H1 (cell line): ENCODE results near the gene MEFV. TPM values are rescaled to one million over a fixed set of nuclear protein-coding genes. Genes with fewer than 3 reads are reported as not detected.

Experiments
- CTCF ChIA-PET: fragments of 300-600 bp; sonication (Branson Sonifier 250); formaldehyde crosslinking; loops from one replicate; lab custom pipeline; 2021; ENCODE audit not compliant: partially characterized antibody; lab: Charles Lee
- POLR2A ChIA-PET: fragments of 300-600 bp; sonication (Branson Sonifier 250); formaldehyde crosslinking; loops from one replicate; lab custom pipeline; 2021; ENCODE audit warnings: inconsistent platforms; ENCODE audit not compliant: partially characterized antibody; lab: Charles Lee
- DNase-seq, 2 experiments: peaks; one replicate each; pipeline versions ENCODE4 v3.0.0 to v3.0.0-alpha.2; 2010 to 2022; ENCODE audit warnings: low spot score in 2 of 2, low read depth in 1 of 2, mixed read lengths in 1 of 2
- FAIRE-seq: peaks from 2 replicates; lab custom pipeline; 2011; peaks lifted over from hg19 to GRCh38; lab: Jason Lieb, UNC
- H2AFZ ChIP-seq: 2 replicates; pipeline ENCODE4 v1.8.1; 2012; ENCODE audit warnings: low read length, inconsistent platforms
- H2AK5ac ChIP-seq: 2 replicates; pipeline ENCODE4 v1.6.1; 2013; ENCODE audit warnings: low read depth, low read length
- H2BK120ac ChIP-seq: replicated peaks from 2 replicates; pipeline ENCODE3; 2013; ENCODE audit warnings: low read depth, low read length, inconsistent platforms
- H2BK12ac ChIP-seq: 2 replicates; pipeline ENCODE4 v1.6.1; 2013; ENCODE audit warnings: low read depth, low read length
- H2BK15ac ChIP-seq: 2 replicates; pipeline ENCODE4 v1.6.1; 2013; ENCODE audit warnings: low read length
- H2BK20ac ChIP-seq: 2 replicates; pipeline ENCODE4 v1.6.1; 2013; ENCODE audit warnings: low read length
- H2BK5ac ChIP-seq: 2 replicates; pipeline ENCODE4 v1.6.1; 2013; ENCODE audit warnings: low read depth, low read length
- H3K14ac ChIP-seq: 2 replicates; pipeline ENCODE4 v1.6.1; 2013; ENCODE audit warnings: inconsistent platforms; ENCODE audit not compliant: insufficient read length
- H3K18ac ChIP-seq: 2 replicates; pipeline ENCODE4 v1.6.1; 2013; ENCODE audit warnings: low read length; ENCODE audit errors: extremely low read depth
- H3K23ac ChIP-seq: 2 replicates; pipeline ENCODE4 v1.6.1; 2013; ENCODE audit warnings: inconsistent platforms; ENCODE audit not compliant: insufficient read length
- H3K23me2 ChIP-seq: 2 replicates; pipeline ENCODE4 v1.6.1; 2013; ENCODE audit warnings: low read depth, low read length
- H3K27ac ChIP-seq: 2 replicates; pipeline ENCODE4 v1.6.1; 2011; ENCODE audit warnings: low read depth, low read length, inconsistent platforms
- H3K27me3 ChIP-seq, 4 experiments: replicated peaks in 1 of 4; 1 replicate in 1 of 4; 2 replicates in 3 of 4; pipeline versions ENCODE4 v1.6.1 to v1.8.1; 2011 to 2013; ENCODE audit warnings: low read length in 3 of 4, mild to moderate bottlenecking in 3 of 4, inconsistent platforms in 2 of 4, mixed read lengths in 2 of 4, moderate library complexity in 1 of 4; ENCODE audit not compliant: control insufficient read depth in 3 of 4, insufficient read depth in 3 of 4; ENCODE audit errors: extremely low read depth in 1 of 4
- H3K36me3 ChIP-seq, 4 experiments: 2 replicates each; pipeline versions ENCODE4 v1.6.1 to v1.8.1; 2011 to 2013; ENCODE audit warnings: mild to moderate bottlenecking in 4 of 4, low read length in 3 of 4, moderate library complexity in 2 of 4, control low read depth in 1 of 4, inconsistent platforms in 1 of 4; ENCODE audit not compliant: insufficient read depth in 4 of 4, control insufficient read depth in 2 of 4
- H3K4ac ChIP-seq: replicated peaks from 2 replicates; pipeline ENCODE3; 2013; ENCODE audit warnings: low read length, low read depth, mixed read lengths, inconsistent platforms; ENCODE audit not compliant: insufficient read length
- H3K4me1 ChIP-seq, 4 experiments: replicated peaks in 1 of 4; 1 replicate in 1 of 4; 2 replicates in 3 of 4; pipeline versions ENCODE4 v1.6.1 to v1.8.1; 2011 to 2013; ENCODE audit warnings: low read length in 3 of 4, inconsistent platforms in 2 of 4, mixed read lengths in 1 of 4; ENCODE audit not compliant: insufficient read depth in 4 of 4, control insufficient read depth in 3 of 4
- H3K4me2 ChIP-seq, 2 experiments: 2 replicates each; pipeline versions ENCODE4 v1.6.1 to v1.8.1; 2011 to 2013; ENCODE audit warnings: low read depth in 2 of 2, low read length in 2 of 2, control low read depth in 1 of 2, inconsistent platforms in 1 of 2, mild to moderate bottlenecking in 1 of 2; ENCODE audit not compliant: insufficient read depth in 1 of 2
- H3K4me3 ChIP-seq, 4 experiments: fragments of 200-600, 300-600 bp in 1 of 4; sonication (generic), shearing (Covaris generic), sonication (Bioruptor Twin) in 1 of 4; 2 replicates each; pipeline versions ENCODE4 v1.5.1 to v1.8.1; 2011 to 2016; ENCODE audit warnings: low read length in 4 of 4, low read depth in 3 of 4, control low read depth in 2 of 4, inconsistent platforms in 2 of 4, mild to moderate bottlenecking in 2 of 4, mixed read lengths in 1 of 4, moderate library complexity in 1 of 4; ENCODE audit not compliant: insufficient read depth in 2 of 4; ENCODE audit errors: extremely low read depth in 1 of 4
- H3K56ac ChIP-seq: replicated peaks from 2 replicates; pipeline ENCODE3; 2013; ENCODE audit warnings: low read depth, mild to moderate bottlenecking, mixed read lengths, low read length, inconsistent platforms; ENCODE audit not compliant: insufficient read length
- H3K79me1 ChIP-seq: 2 replicates; pipeline ENCODE4 v1.6.1; 2013; ENCODE audit warnings: low read depth, low read length, control low read depth
- H3K79me2 ChIP-seq, 2 experiments: 2 replicates each; pipeline versions ENCODE4 v1.6.1 to v1.8.1; 2012 to 2013; ENCODE audit warnings: low read length in 2 of 2, mild to moderate bottlenecking in 2 of 2, inconsistent platforms in 1 of 2; ENCODE audit not compliant: insufficient read depth in 2 of 2, control insufficient read depth in 1 of 2
- H3K9ac ChIP-seq, 4 experiments: replicated peaks in 1 of 4; 1 replicate in 1 of 4; 2 replicates in 3 of 4; pipeline versions ENCODE4 v1.6.1 to v1.8.1; 2011 to 2013; ENCODE audit warnings: low read depth in 3 of 4, low read length in 3 of 4, control low read depth in 2 of 4, mild to moderate bottlenecking in 2 of 4, moderate library complexity in 2 of 4, inconsistent platforms in 1 of 4; ENCODE audit errors: extremely low read depth in 1 of 4
- H3K9me3 ChIP-seq, 2 experiments: 2 replicates each; pipeline versions ENCODE4 v1.6.1 to v1.8.1; 2012 to 2013; ENCODE audit warnings: mild to moderate bottlenecking in 2 of 2, moderate library complexity in 2 of 2, control low read depth in 1 of 2, inconsistent platforms in 1 of 2, low read depth in 1 of 2, low read length in 1 of 2, mixed read lengths in 1 of 2; ENCODE audit not compliant: insufficient read depth in 2 of 2
- H4K20me1 ChIP-seq, 2 experiments: replicated peaks in 1 of 2; 2 replicates each; pipeline versions ENCODE3 to v1.8.1; 2011 to 2013; ENCODE audit warnings: inconsistent platforms in 2 of 2, low read length in 2 of 2, mild to moderate bottlenecking in 1 of 2; ENCODE audit not compliant: insufficient read depth in 2 of 2, control insufficient read depth in 1 of 2
- H4K5ac ChIP-seq: 2 replicates; pipeline ENCODE4 v1.6.1; 2013; ENCODE audit warnings: low read length, low read depth, mixed read lengths, inconsistent platforms; ENCODE audit not compliant: insufficient read length
- H4K8ac ChIP-seq: 2 replicates; pipeline ENCODE4 v1.8.0; 2013; ENCODE audit warnings: mild to moderate bottlenecking, moderate library complexity, low read length, inconsistent platforms; ENCODE audit not compliant: insufficient read depth; ENCODE audit errors: extremely low read depth
- H4K91ac ChIP-seq: replicated peaks from 2 replicates; pipeline ENCODE3; 2013; ENCODE audit warnings: low read length, mixed read lengths, inconsistent platforms; ENCODE audit not compliant: insufficient read length
- CBX5 ChIP-seq: fragments of 300-800, 300-1000 bp; sonication (generic); IDR thresholded peaks from 2 replicates; pipeline ENCODE4 v1.7.1; 2016; ENCODE audit warnings: antibody characterized with exemption, low read length, low read depth
- KDM4A ChIP-seq: IDR thresholded peaks from one replicate; pipeline ENCODE4 v1.7.1; 2012; ENCODE audit warnings: low read depth, mild to moderate bottlenecking, moderate library complexity, low read length, inconsistent platforms; ENCODE audit not compliant: severe bottlenecking
- RAD21 ChIP-seq, 2 experiments: IDR thresholded peaks in 1 of 2; conservative IDR thresholded peaks in 1 of 2; 2 replicates each; pipeline ENCODE4 v1.6.1; 2011; ENCODE audit warnings: low read depth in 2 of 2, low read length in 2 of 2, improper control_type of control experiment in 1 of 2, inconsistent platforms in 1 of 2, mild to moderate bottlenecking in 1 of 2, moderate library complexity in 1 of 2
- RFX5 ChIP-seq: IDR thresholded peaks from 2 replicates; pipeline ENCODE4 v1.6.1; 2011; ENCODE audit warnings: low read depth, low read length, improper control_type of control experiment, borderline replicate concordance
- SP2 ChIP-seq: IDR thresholded peaks from 2 replicates; pipeline ENCODE4 v1.6.1; 2012; ENCODE audit warnings: mild to moderate bottlenecking, low read length, inconsistent platforms
- SUZ12 ChIP-seq: fragments of 200-600 bp; sonication (generic); IDR thresholded peaks from 2 replicates; pipeline ENCODE4 v1.6.1; 2012; ENCODE audit warnings: mild to moderate bottlenecking, inconsistent platforms, low read length, moderate library complexity, mixed read lengths
- TAF1 ChIP-seq: IDR thresholded peaks from 2 replicates; pipeline ENCODE4 v1.6.1; 2011; ENCODE audit warnings: mild to moderate bottlenecking, low read depth, low read length
- WGBS, 2 experiments: shearing (Covaris generic) in 1 of 2; methylation state at CpG; one replicate each; pipeline versions ENCODE4 v1.1.6 to v1.1.7; 2013 to 2015; ENCODE audit warnings: low lambda C conversion rate in 2 of 2, mixed read lengths in 2 of 2, inconsistent platforms in 1 of 2, low coverage in 1 of 2, missing lambda C conversion rate in 1 of 2; ENCODE audit not compliant: insufficient replicate concordance in 2 of 2, insufficient coverage in 1 of 2, insufficient read length in 1 of 2; ENCODE audit errors: extremely low coverage in 1 of 2, missing lambda C conversion rate in 1 of 2; 5-methylcytosine and 5-hydroxymethylcytosine counted together
- polyA plus RNA-seq, 7 experiments: library from polyadenylated mRNA; depleted of rRNA in 3 of 7; stranded (reverse) in 5 of 7; unstranded in 2 of 7; fragments of >200 nt in 5 of 7; fragments of 200-250 nt in 2 of 7; gene quantifications; 1 replicate in 5 of 7; 2 replicates in 1 of 7; 4 replicates in 1 of 7; pipeline versions ENCODE4 v1.2.1 to v1.2.3, GENCODE V29; 2011 to 2013; ENCODE audit warnings: missing spikeins in 2 of 7, mixed read lengths in 2 of 7
- total RNA-seq: library from RNA; stranded (reverse); fragmentation: NEBNext Ultra II Directional; extraction: Animal tissue kit (Norgen Biotek cat#: 25700); gene quantifications from 2 replicates; pipeline ENCODE4 v1.2.1, GENCODE V29; 2021
- TF ChIP-seq, protein P1 (sequence below), 3 experiments: IDR thresholded peaks; 1 replicate in 2 of 3; 2 replicates in 1 of 3; pipeline versions ENCODE4 v1.5.1 to v1.6.1; 2011; ENCODE audit warnings: low read length in 3 of 3, mild to moderate bottlenecking in 3 of 3, inconsistent platforms in 2 of 3, low read depth in 1 of 3, moderate library complexity in 1 of 3; ENCODE audit not compliant: insufficient read depth in 1 of 3; ENCODE audit errors: control extremely low read depth in 1 of 3

The MEFV gene
- total and polyA plus RNA-seq, 2 of the 8 experiments (the other 6 are each of a cell fraction or from before 2014, with no cell fraction given) = 0.03 TPM; not detected in 1

DNA sequence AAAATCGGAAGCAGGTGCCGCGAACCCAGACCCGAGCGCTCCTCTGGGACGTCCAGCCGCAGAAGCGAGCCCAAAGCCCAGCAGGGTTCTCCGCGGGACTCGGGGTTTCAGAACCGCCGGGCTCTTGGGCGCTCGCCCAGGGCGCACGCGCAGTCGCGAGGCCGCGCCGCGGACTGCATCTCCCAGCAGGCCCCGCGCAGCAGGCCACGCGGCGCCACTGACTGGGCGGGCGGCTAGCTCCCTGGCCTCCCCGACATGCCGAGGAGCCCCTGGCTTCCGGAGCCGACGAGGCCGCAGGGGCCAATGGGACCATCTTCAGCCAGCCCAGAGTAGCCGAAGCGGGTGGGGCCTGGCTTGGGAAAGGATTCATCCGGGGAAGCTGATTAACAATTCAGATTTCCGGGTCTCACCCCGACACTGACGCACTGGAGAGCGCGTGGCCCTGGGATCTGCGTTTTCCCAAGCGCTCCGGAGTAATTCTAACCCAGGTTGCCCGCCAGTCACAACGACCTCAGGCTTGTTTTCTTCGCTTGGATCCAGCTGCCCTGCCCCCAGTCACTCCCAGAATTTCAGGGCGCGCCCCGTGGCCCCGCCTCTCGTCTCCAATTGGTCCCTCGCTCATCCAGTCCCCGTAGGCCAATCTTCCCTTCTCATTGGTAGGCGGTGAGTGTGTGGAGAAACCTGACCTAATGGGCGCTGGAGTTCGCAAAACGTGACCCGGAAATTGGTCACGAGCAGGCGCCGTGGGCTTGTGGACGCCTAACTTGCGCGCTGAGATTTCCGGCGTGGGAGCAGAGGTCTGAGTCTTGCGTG lies 26.5 kb upstream of the MEFV start, which contains the start of gene ZNF263:
TSS of gene ZNF263 (plus strand) at position 762 of the 813 bp plus-strand sequence. CDS start 328 bp downstream, outside the sequence.
- ChIA-PET CTCF (interaction anchor here (0.6 to 2.2 kb wide), 5 partner anchors 13 to 203 kb away, joined by 3 to 12 read pairs (median 3); no protein-coding TSS in a partner anchor), POLR2A (interaction anchor here (0.7 to 5.3 kb wide), 20 partner anchors 9 to 263 kb away, joined by 3 to 64 read pairs (median 5); partner anchors contain the start of genes NAA60, TIGD7, TNFRSF12A and ZNF174)
- H3K4ac ChIP-seq = peak within 1 kb of the TSS; percentile 75
- TF ChIP-seq SP2 = no peak
- TF ChIP-seq CBX5 = no peak
- TF ChIP-seq KDM4A = peak; percentile 49
- TF ChIP-seq, protein P1, sequence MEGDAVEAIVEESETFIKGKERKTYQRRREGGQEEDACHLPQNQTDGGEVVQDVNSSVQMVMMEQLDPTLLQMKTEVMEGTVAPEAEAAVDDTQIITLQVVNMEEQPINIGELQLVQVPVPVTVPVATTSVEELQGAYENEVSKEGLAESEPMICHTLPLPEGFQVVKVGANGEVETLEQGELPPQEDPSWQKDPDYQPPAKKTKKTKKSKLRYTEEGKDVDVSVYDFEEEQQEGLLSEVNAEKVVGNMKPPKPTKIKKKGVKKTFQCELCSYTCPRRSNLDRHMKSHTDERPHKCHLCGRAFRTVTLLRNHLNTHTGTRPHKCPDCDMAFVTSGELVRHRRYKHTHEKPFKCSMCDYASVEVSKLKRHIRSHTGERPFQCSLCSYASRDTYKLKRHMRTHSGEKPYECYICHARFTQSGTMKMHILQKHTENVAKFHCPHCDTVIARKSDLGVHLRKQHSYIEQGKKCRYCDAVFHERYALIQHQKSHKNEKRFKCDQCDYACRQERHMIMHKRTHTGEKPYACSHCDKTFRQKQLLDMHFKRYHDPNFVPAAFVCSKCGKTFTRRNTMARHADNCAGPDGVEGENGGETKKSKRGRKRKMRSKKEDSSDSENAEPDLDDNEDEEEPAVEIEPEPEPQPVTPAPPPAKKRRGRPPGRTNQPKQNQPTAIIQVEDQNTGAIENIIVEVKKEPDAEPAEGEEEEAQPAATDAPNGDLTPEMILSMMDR (IDR thresholded peaks at IDR 0.05; ENCODE audit: control extremely low read depth in 1 of 3, insufficient read depth in 1 of 3, low read depth in 1 of 3, low read length in 3 of 3) = no peak
- TF ChIP-seq TAF1 = peak; percentile 85
- TF ChIP-seq RFX5 = no peak
- no peak for TF ChIP-seq SUZ12
- no peak for TF ChIP-seq RAD21 (IDR thresholded peaks at IDR 0.05 in 1 of 2, conservative IDR thresholded peaks at IDR 0.05 in 1 of 2; ENCODE audit: low read depth in 2 of 2, low read length in 2 of 2)

More for the DNA sequence above, 26.5 kb upstream of the MEFV start, which contains the start of gene ZNF263:
- Histone ChIP-seq H3K27me3 (no peaks in the 10 kb centered on the region), H3K14ac (no peak within 1 kb of the TSS), H2BK120ac (no peak within 1 kb of the TSS), H3K36me3 (peaks cover 3 to 24% (median 15%) of the 10 kb centered on the region in 4 experiments; a peak in 6 of 8 replicates), H4K20me1 (peaks cover 5 to 9% of the 10 kb centered on the region in 2 experiments), H4K5ac (peak within 1 kb of the TSS; percentile 88), H3K4me2 (peak within 1 kb of the TSS; percentile 99), H3K18ac (peak within 1 kb of the TSS; percentile 68), H2AK5ac (no peak within 1 kb of the TSS), H3K27ac (peak within 1 kb of the TSS; percentile 97), H2BK12ac (peak within 1 kb of the TSS; percentile 84; the same call in 1 of the 2 replicates), H3K9me3 (peaks cover 9 to 15% of the 10 kb centered on the region in 2 experiments), H2BK5ac (peak within 1 kb of the TSS; percentile 93), H4K8ac (peak within 1 kb of the TSS; percentile 98), H3K4me3 (peak within 1 kb of the TSS; percentile 81 to 99 (median 97)), H2BK20ac (no peak within 1 kb of the TSS), H3K79me1 (peaks cover 12% of the 10 kb centered on the region), H4K91ac (peak within 1 kb of the TSS; percentile 87), H2BK15ac (peak within 1 kb of the TSS; percentile 81; the same call in 1 of the 2 replicates), H2AFZ (peak within 1 kb of the TSS; percentile 90), H3K4me1 (peaks cover 0 to 8% (median 1%) of the 10 kb centered on the region in 4 experiments; a peak in 4 of 7 replicates), H3K23me2 (peaks cover 8% of the 10 kb centered on the region), H3K79me2 (peaks cover 20 to 39% of the 10 kb centered on the region in 2 experiments), H3K23ac (no peak within 1 kb of the TSS), H3K9ac (peak within 1 kb of the TSS; percentile 88 to 94 (median 91)), H3K56ac (peak within 1 kb of the TSS; percentile 70)
- WGBS, 2 experiments = 2% methylated on average over 68 of the region's 72 CpGs; no CpG with 5 or more reads in 1 of the 2 experiments
- peak; percentile 80 to 90 for DNase-seq
- peak; percentile 7 for FAIRE-seq
